Measurements from ENCODE around the gene ABCC8. TPM values are rescaled to one million over a fixed set of nuclear protein-coding genes. Genes with fewer than 3 reads are reported as not detected.
A peak's percentile ranks its signal among the peaks of the same experiment; 100 is the strongest.

The ABCC8 gene
- total RNA-seq, 1 donor, result not detected

- no peak for TF ChIP-seq CTCF (IDR thresholded peaks at IDR 0.05; ENCODE audit: insufficient read depth, low read depth, low read length)
- no peak for DNase-seq (ENCODE audit: low read depth)
- no peak overlapping the region for H3K4me3 ChIP-seq (ENCODE audit: low read depth, low read length)
These were observed 33.6 kb downstream of the ABCC8 start for GRCh38 chr11:17443000-17443399.

- no peak for TF ChIP-seq CTCF (IDR thresholded peaks at IDR 0.05; ENCODE audit: insufficient read depth, low read depth, low read length)
- H3K4me3 ChIP-seq (ENCODE audit: low read depth, low read length), result no peak overlapping the region
- DNase-seq (ENCODE audit: low read depth), result no peak
These were observed 37.3 kb downstream of the ABCC8 start for GRCh38 chr11:17439316-17439782.

- H3K4me3 ChIP-seq (ENCODE audit: low read depth, low read length), result no peak overlapping the region
- DNase-seq (ENCODE audit: low read depth), result no peak
- no peak for TF ChIP-seq CTCF (IDR thresholded peaks at IDR 0.05; ENCODE audit: insufficient read depth, low read depth, low read length)
These were observed 39.3 kb downstream of the ABCC8 start for GRCh38 chr11:17437366-17437765.

- no peak for TF ChIP-seq CTCF (IDR thresholded peaks at IDR 0.05; ENCODE audit: insufficient read depth, low read depth, low read length)
- no peak for DNase-seq (ENCODE audit: low read depth)
- no peak overlapping the region for H3K4me3 ChIP-seq (ENCODE audit: low read depth, low read length)
These were observed 42.5 kb downstream of the ABCC8 start for GRCh38 chr11:17434108-17434507.

- DNase-seq (ENCODE audit: low read depth), result no peak
- no peak for TF ChIP-seq CTCF (IDR thresholded peaks at IDR 0.05; ENCODE audit: insufficient read depth, low read depth, low read length)
- H3K4me3 ChIP-seq (ENCODE audit: low read depth, low read length), result no peak overlapping the region
These were observed 44.6 kb downstream of the ABCC8 start for GRCh38 chr11:17432002-17432401.

GRCh38 chr11:17431139-17431538 is 45.5 kb downstream of the ABCC8 start:
- H3K4me3 ChIP-seq (ENCODE audit: low read depth, low read length), result no peak overlapping the region
- DNase-seq (ENCODE audit: low read depth), result peak; percentile 6
- no peak for TF ChIP-seq CTCF (IDR thresholded peaks at IDR 0.05; ENCODE audit: insufficient read depth, low read depth, low read length)

GRCh38 chr11:17430616-17431015 is 46.0 kb downstream of the ABCC8 start:
- DNase-seq (ENCODE audit: low read depth), result no peak
- TF ChIP-seq CTCF (IDR thresholded peaks at IDR 0.05; ENCODE audit: insufficient read depth, low read depth, low read length), result no peak
- no peak overlapping the region for H3K4me3 ChIP-seq (ENCODE audit: low read depth, low read length)
